HepG2 (cell line): ENCODE measurements around the gene MYADML2. TPM values are rescaled to one million over a fixed set of nuclear protein-coding genes. Genes with fewer than 3 reads are reported as not detected.

ENCODE experiments used
- FOXO1 ChIP-seq: sonication (generic); formaldehyde crosslinking; IDR thresholded peaks from 2 replicates; pipeline ENCODE4 v1.4.0; 2020; ENCODE audit warnings: missing genetic modification reagents
- GABPB1 ChIP-seq: IDR thresholded peaks from 2 replicates; pipeline ENCODE4 v1.6.1; 2016; ENCODE audit warnings: mild to moderate bottlenecking, missing genetic modification reagents, moderate library complexity, missing compliant biosample characterization
- GMEB2 ChIP-seq: IDR thresholded peaks from 2 replicates; pipeline ENCODE4 v1.6.1; 2016; ENCODE audit warnings: missing biosample characterization, missing genetic modification reagents, low read depth
- KDM3A ChIP-seq: IDR thresholded peaks from 2 replicates; pipeline ENCODE4 v1.6.1; 2018; ENCODE audit warnings: low read depth, missing compliant biosample characterization
- NFIB ChIP-seq: sonication (generic); formaldehyde crosslinking; IDR thresholded peaks from 2 replicates; pipeline ENCODE4 v1.9.0; 2021; ENCODE audit warnings: missing genetic modification reagents, mild to moderate bottlenecking, borderline replicate concordance
- PCBP1 ChIP-seq: fragments of 200-400 bp; formaldehyde crosslinking; IDR thresholded peaks from 2 replicates; pipeline ENCODE4 v1.6.1; 2017; ENCODE audit warnings: mild to moderate bottlenecking, low read depth, low read length, borderline replicate concordance
- SMAD9 ChIP-seq: sonication (generic); formaldehyde crosslinking; IDR thresholded peaks from 2 replicates; pipeline ENCODE4 v1.5.1; 2020; ENCODE audit warnings: mild to moderate bottlenecking, missing genetic modification reagents
- SOX6 ChIP-seq, 2 experiments: fragments of 450-650 bp in 1 of 2; sonication (generic) in 1 of 2; formaldehyde crosslinking in 1 of 2; IDR thresholded peaks; 2 replicates each; pipeline versions ENCODE4 v1.4.0 to v1.6.1; 2017 to 2020; ENCODE audit warnings: antibody characterized with exemption in 1 of 2, mild to moderate bottlenecking in 1 of 2, missing genetic modification reagents in 1 of 2
- SRSF1 ChIP-seq: fragments of 200-400 bp; formaldehyde crosslinking; optimal IDR thresholded peaks from 2 replicates; pipeline ENCODE3; 2017; ENCODE audit warnings: mild to moderate bottlenecking, low read depth, low read length, moderate library complexity
- TARDBP ChIP-seq: sonication (generic); formaldehyde crosslinking; IDR thresholded peaks from 2 replicates; pipeline ENCODE4 v1.8.0; 2022; ENCODE audit warnings: mild to moderate bottlenecking, missing genetic modification reagents
- YEATS2 ChIP-seq: sonication (generic); formaldehyde crosslinking; IDR thresholded peaks from 2 replicates; pipeline ENCODE4 v1.4.0; 2020; ENCODE audit warnings: missing genetic modification reagents, borderline replicate concordance
- ZNF251 ChIP-seq: sonication (generic); formaldehyde crosslinking; IDR thresholded peaks from 2 replicates; pipeline ENCODE4 v1.9.0; 2021; ENCODE audit warnings: mild to moderate bottlenecking, missing genetic modification reagents
- ZNF280B ChIP-seq: sonication (generic); formaldehyde crosslinking; IDR thresholded peaks from 2 replicates; pipeline ENCODE4 v1.5.0; 2020; ENCODE audit warnings: missing genetic modification reagents, mild to moderate bottlenecking, borderline replicate concordance
- ZNF546 ChIP-seq: sonication (generic); formaldehyde crosslinking; conservative IDR thresholded peaks from 2 replicates; pipeline ENCODE4 v1.8.1; 2023; ENCODE audit warnings: mild to moderate bottlenecking, missing genetic modification reagents
- ZNF780A ChIP-seq: sonication (generic); formaldehyde crosslinking; IDR thresholded peaks from 2 replicates; pipeline ENCODE4 v1.8.0; 2022; ENCODE audit warnings: mild to moderate bottlenecking, missing genetic modification reagents, moderate library complexity
- ZNF782 ChIP-seq: sonication (generic); formaldehyde crosslinking; IDR thresholded peaks from 2 replicates; pipeline ENCODE4 v1.4.0; 2020; ENCODE audit warnings: missing genetic modification reagents, mild to moderate bottlenecking, borderline replicate concordance
- ZSCAN9 ChIP-seq: IDR thresholded peaks from 2 replicates; pipeline ENCODE4 v1.6.1; 2016; ENCODE audit warnings: borderline replicate concordance
- polyA plus RNA-seq, 8 experiments: library from polyadenylated mRNA; depleted of rRNA in 3 of 8; stranded (reverse) in 7 of 8; unstranded in 1 of 8; fragments of >200 nt; fragmentation: Illumina TruSeq in 4 of 8; extraction: Trizol in 4 of 8; gene quantifications; 2 replicates each; pipeline versions ENCODE4 v1.2.1 to v1.2.3, GENCODE V29; 2011 to 2016; ENCODE audit warnings: low read depth in 4 of 8, missing spikeins in 1 of 8, mixed read lengths in 1 of 8; ENCODE audit not compliant: insufficient read depth in 1 of 8
- total RNA-seq, 5 experiments: library from RNA; depleted of rRNA; stranded (reverse); fragments of >200 nt; fragmentation: Illumina TruSeq; extraction: Trizol; gene quantifications; 2 replicates each; pipeline ENCODE4 v1.2.3, GENCODE V29; 2016; ENCODE audit warnings: low read depth in 1 of 5
- TF ChIP-seq, protein P1 (sequence below): sonication (generic); formaldehyde crosslinking; IDR thresholded peaks from 2 replicates; pipeline ENCODE4 v1.8.0; 2022; ENCODE audit warnings: missing genetic modification reagents, low read depth, mild to moderate bottlenecking, borderline replicate concordance
- TF ChIP-seq, protein P2 (sequence below): sonication (generic); formaldehyde crosslinking; IDR thresholded peaks from 2 replicates; pipeline ENCODE4 v1.5.1; 2020; ENCODE audit warnings: mild to moderate bottlenecking, missing genetic modification reagents, moderate library complexity

MYADML2 gene
- total and polyA plus RNA-seq, 2 of the 13 experiments (the other 11 are each of a cell fraction or from before 2014, with no cell fraction given), result not detected

- no peak; the same call in 1 of the 2 replicates for TF ChIP-seq ZNF546 (CRISPR knock-in tag)
- TF ChIP-seq SOX6 (IDR thresholded peaks at IDR 0.05), result no peak
- peak; percentile 5; the same call in 1 of the 2 replicates for TF ChIP-seq SOX6 (CRISPR knock-in tag; IDR thresholded peaks at IDR 0.05)
- no peak for TF ChIP-seq ZNF251 (CRISPR knock-in tag)
- TF ChIP-seq TARDBP (CRISPR knock-in tag), result 0 out of 2 replicates have a peak, but pooled peaks have one; percentile 27
- TF ChIP-seq ZNF780A (CRISPR knock-in tag), result no peak
- TF ChIP-seq NFIB, result no peak
- TF ChIP-seq PCBP1, result no peak
- TF ChIP-seq GABPB1 (CRISPR knock-in tag), result peak; percentile 41; the same call in 1 of the 2 replicates
- TF ChIP-seq YEATS2 (CRISPR knock-in tag), result no peak
- TF ChIP-seq SRSF1, result no peak
- TF ChIP-seq ZNF782, result peak; percentile 77; the same call in 1 of the 2 replicates
- no peak; the same call in 1 of the 2 replicates for TF ChIP-seq ZNF280B (CRISPR knock-in tag)
- TF ChIP-seq KDM3A (CRISPR knock-in tag), result no peak
- TF ChIP-seq, protein P1, sequence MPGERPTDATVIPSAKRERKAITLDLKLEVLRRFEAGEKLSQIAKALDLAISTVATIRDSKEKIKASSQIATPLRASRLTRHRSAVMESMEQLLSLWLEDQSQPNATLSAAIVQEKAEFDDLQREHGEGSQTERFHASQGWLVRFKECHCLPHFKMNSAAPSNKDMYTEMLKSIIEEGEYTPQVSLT, result no peak; the same call in 1 of the 2 replicates
- TF ChIP-seq, protein P2, sequence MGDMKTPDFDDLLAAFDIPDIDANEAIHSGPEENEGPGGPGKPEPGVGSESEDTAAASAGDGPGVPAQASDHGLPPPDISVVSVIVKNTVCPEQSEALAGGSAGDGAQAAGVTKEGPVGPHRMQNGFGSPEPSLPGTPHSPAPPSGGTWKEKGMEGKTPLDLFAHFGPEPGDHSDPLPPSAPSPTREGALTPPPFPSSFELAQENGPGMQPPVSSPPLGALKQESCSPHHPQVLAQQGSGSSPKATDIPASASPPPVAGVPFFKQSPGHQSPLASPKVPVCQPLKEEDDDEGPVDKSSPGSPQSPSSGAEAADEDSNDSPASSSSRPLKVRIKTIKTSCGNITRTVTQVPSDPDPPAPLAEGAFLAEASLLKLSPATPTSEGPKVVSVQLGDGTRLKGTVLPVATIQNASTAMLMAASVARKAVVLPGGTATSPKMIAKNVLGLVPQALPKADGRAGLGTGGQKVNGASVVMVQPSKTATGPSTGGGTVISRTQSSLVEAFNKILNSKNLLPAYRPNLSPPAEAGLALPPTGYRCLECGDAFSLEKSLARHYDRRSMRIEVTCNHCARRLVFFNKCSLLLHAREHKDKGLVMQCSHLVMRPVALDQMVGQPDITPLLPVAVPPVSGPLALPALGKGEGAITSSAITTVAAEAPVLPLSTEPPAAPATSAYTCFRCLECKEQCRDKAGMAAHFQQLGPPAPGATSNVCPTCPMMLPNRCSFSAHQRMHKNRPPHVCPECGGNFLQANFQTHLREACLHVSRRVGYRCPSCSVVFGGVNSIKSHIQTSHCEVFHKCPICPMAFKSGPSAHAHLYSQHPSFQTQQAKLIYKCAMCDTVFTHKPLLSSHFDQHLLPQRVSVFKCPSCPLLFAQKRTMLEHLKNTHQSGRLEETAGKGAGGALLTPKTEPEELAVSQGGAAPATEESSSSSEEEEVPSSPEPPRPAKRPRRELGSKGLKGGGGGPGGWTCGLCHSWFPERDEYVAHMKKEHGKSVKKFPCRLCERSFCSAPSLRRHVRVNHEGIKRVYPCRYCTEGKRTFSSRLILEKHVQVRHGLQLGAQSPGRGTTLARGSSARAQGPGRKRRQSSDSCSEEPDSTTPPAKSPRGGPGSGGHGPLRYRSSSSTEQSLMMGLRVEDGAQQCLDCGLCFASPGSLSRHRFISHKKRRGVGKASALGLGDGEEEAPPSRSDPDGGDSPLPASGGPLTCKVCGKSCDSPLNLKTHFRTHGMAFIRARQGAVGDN (CRISPR knock-in tag), result peak; percentile 81
- 0 out of 2 replicates have a peak, but pooled peaks have one; percentile 22 for TF ChIP-seq FOXO1 (CRISPR knock-in tag)
- TF ChIP-seq GMEB2 (CRISPR knock-in tag), result no peak
- no peak for TF ChIP-seq SMAD9 (CRISPR knock-in tag)
- no peak for TF ChIP-seq ZSCAN9 (CRISPR knock-in tag)
These were observed 15.7 kb upstream of the MYADML2 start (continued) for GRCh38 chr17:81962499-81963441.
